Sigmoid colon (tissue), 4 donors: ENCODE results near the gene RTN4.

ENCODE experiments used
- EP300 ChIP-seq, 4 donors: sonication (generic); formaldehyde crosslinking; IDR thresholded peaks; one replicate each; pipeline ENCODE4 v1.6.1; 2017; ENCODE audit warnings: antibody characterized with exemption in 4 of 4
- POLR2A ChIP-seq, 2 donors: fragments of 450-650 bp; IDR thresholded peaks; one replicate each; pipeline ENCODE4 v1.6.1; 2016; ENCODE audit warnings: antibody characterized with exemption in 2 of 2, mild to moderate bottlenecking in 2 of 2, moderate library complexity in 2 of 2
- POLR2AphosphoS5 ChIP-seq, 4 donors: sonication (generic); formaldehyde crosslinking; IDR thresholded peaks; one replicate each; pipeline ENCODE4 v1.6.1; 2017; ENCODE audit warnings: antibody characterized with exemption in 4 of 4
- TF ChIP-seq, protein P1 (sequence below), 4 experiments: fragments of 450-650 bp in 3 of 4; fragments of 200-600 bp in 1 of 4; IDR thresholded peaks; one replicate each; pipeline ENCODE4 v1.5.1; 2016 to 2019; ENCODE audit warnings: antibody characterized with exemption in 4 of 4, mild to moderate bottlenecking in 3 of 4, moderate library complexity in 2 of 4

DNA sequence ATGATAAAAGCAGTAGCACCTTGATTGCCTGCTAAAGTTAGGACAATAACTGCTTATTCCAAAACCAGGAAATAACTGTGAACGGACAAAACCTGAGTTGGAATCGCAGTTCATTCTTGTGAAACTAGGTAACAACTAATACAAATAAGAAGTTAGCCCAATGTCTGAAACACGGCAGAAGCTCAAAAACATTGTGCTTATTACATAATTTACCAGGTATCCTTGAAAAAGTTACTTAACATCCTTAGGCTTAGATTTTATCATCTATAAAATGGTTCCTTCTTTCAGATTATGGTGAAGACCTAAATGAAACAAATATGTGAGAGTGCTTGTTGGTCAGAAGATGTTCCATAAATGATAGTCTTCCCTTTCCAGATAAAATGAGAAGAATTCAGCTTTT is 32.4 kb downstream of the RTN4 start:
- TF ChIP-seq, protein P1, sequence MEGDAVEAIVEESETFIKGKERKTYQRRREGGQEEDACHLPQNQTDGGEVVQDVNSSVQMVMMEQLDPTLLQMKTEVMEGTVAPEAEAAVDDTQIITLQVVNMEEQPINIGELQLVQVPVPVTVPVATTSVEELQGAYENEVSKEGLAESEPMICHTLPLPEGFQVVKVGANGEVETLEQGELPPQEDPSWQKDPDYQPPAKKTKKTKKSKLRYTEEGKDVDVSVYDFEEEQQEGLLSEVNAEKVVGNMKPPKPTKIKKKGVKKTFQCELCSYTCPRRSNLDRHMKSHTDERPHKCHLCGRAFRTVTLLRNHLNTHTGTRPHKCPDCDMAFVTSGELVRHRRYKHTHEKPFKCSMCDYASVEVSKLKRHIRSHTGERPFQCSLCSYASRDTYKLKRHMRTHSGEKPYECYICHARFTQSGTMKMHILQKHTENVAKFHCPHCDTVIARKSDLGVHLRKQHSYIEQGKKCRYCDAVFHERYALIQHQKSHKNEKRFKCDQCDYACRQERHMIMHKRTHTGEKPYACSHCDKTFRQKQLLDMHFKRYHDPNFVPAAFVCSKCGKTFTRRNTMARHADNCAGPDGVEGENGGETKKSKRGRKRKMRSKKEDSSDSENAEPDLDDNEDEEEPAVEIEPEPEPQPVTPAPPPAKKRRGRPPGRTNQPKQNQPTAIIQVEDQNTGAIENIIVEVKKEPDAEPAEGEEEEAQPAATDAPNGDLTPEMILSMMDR (IDR thresholded peaks at IDR 0.05) = no peak
- TF ChIP-seq EP300 (IDR thresholded peaks at IDR 0.05) = no peak
- TF ChIP-seq POLR2AphosphoS5 (IDR thresholded peaks at IDR 0.05) = no peak
- no peak for TF ChIP-seq POLR2A (IDR thresholded peaks at IDR 0.05)
